NCI-H187 treated with DMSO at 0.1 percent for 48 hours (cell line): ENCODE measurements around the gene HEXIM1.
"Not testable (repeated sequence)": the region's sequence is repeated elsewhere in the genome, so short reads cannot be mapped to it uniquely, and the experiment has no call there.

Experiments
- DNase-seq: peaks from one replicate; lab custom pipeline; 2025; lab: John Stamatoyannopoulos, UW

HEXIM1 gene

DNA sequence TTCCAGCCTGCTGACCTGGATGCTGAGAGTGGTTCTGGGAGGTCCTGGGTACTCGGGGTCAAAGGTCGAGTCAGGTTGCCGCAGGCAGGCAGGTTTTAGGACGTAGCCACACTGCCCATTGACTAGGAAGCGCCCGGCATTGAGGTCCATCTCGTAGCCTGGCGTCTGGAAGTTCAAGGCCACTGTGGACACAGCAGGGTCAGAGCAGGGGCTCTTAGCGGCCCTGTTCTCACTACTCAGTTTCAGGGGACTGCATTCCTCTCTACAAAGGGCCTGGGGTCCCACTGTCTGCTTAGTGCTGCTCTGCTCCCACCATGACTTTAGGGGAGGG, 34.9 kb upstream of the HEXIM1 start:
- DNase-seq = no peak

DNA sequence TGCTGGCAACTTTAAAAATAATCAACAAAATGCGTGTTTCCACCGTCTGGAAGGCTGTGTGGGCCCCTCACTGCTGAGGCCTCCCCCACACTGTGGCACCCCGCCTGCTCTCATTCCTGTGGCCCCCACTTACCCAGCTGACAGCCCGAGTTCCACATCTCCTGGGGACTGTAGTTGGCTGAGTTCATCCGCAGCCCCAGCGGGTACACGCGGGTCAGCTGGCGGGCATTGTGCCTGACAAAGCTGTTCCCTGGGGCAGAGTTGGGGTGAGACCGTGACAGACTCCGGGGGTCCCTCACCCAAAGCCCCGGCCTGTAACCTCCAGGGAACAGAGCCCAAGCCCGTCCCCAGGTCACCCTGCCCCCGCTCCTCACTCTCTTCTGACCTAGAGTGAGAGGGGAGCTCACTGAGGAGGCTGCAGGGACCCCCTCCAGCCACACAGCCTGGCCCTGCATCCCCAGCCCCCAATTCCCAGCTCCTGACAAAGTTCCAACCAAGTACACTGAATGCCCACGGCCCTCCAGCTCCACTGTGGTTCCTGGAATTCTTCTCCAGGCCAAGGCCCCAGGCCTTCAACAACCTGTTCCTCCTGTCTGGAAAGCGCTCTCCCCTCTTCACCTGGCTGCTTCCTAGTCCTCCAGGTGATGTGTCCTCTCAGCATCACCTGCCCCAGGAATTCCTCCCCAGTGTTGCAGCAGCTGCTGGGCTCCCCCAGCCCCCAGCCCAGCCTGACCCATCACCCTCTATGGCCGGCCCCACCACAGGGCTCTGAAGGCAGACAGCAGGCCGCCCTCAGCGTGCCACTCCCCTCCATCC, 34.0 kb upstream of the HEXIM1 start:
- DNase-seq = no peak

DNA sequence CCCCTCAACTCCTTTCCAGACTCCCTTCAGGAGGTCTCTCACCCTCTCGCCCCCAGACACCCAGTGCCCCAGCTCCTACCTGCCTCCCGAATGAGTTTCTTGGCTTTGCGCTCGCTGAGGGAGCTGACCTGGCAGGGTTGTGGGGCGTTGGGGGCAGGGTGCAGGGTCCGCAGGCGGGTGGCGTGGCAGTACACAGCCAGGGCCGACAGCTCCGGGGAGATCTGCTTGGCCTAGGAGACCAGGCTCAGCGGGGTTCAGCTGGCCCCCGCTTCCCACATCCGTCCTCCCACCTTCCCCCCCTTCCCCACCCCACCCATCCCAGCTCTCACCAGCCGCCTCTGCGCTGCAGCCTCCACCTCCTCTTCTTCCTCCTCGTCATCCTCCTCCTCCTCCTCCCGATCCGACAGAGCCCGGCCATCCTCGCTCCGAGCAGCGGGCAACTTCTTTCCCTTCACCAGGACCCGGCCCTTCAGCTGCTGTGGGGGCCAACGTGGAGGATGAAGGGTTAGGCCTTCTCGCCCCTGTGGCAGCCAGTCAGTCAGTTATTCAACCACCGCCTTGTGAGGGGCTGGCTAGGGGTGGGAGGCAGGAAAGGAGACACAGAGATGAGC, 33.2 kb upstream of the HEXIM1 start:
- no peak for DNase-seq

DNA sequence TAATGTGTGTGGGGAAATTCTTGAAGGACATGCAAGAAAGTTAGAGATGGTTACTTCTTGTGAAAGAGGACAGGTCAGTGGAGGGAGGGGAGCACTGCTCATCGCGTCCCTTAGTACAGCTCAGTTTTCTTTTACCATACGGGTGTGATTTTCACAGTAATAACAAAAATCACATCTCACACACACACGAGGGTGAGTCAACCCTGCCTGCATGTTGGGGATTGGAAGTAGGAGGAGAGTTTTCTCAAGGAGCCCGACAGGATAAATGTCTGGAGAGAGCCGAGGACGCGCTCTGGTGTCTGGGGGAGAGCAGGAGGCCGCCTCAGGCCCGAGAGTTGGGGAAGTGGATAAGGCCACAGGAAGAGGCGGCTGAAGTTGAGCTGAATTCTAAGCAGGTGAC, 32.4 kb upstream of the HEXIM1 start:
- DNase-seq = no peak

DNA sequence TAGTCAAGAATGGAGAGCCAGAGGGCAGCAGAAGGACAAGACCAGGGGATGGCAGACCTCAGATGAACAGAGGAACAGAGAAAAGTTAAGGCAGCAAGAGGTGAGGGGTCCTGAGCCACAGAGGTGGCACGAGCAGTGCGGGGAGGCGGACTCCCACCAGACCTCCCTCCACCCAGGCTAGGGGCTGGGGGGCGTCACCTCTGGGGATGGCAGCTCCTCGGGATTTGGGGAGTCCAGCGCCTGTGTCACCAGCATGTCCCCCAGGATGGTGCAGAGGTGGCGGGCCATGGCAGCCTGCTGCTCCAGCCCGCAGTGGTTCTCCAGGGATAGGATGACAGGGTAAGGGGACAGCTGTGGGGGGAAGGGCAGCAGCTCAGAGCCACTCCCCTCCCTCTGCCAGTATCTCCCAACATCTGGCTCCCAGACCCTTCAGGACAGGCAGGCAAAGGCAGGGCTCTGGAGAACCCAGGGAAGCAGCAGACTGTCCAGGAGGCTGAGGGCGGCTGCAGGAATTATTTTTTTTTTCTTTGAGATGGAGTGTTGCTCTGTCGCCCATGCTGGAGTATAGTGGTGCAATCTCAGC, 31.8 kb upstream of the HEXIM1 start:
- DNase-seq = no peak

DNA sequence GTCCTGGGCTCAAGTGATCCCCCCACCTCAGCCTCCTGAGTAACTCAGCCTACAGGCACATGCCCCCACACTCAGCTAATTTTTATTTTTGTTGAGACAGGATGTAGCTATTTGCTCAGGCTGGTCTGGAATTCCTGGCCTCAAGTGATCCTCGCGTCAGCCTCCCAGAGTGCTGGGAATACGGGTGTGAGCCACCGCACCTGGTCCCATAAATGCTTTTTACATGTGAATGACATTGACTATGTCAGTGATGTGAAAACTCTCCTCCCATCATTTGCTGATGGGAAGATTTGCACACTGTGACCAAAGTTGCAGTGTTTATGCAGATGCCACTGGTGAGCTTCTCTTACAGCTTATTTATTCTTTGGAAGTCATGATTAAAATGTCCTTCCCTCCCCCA, 30.9 kb upstream of the HEXIM1 start:
- no peak for DNase-seq

DNA sequence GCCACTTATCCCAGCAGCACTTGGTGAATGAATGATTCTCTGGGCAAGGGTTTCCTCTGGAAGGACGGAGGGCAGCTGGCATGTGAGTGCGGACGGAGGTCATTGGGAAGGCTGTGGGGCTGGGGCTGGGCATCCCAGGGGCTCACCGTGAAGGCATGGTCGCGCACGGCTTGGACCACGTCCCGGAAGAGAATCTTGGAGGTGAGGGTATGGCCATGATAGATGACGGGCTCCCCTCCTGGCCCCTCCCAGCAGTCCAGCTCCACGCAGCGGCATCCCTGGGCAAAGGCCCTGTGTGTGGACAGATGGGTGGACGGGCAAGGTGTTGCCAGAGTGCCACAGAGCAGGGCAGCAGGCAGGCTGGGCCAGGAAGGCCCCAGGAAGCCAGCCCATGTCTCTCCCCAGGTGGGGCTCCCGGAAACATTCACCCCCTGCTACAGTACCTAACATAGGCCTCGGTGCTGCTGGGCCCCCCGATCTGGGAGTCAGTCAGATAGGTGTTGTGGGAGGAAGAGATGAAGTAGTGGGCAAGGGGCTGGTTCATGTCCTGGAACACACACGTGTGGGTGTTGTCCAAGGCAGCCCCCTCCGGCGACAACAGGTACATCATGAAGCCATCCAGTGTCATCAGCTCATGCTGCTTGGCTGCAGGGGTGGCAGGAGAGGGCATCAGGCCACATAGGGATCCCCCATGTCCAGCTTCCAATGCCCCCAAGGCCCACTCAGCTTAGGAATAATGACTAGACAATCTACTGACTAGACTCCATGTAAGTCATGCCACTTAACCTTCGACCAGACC, 30.2 kb upstream of the HEXIM1 start:
- DNase-seq = no peak

DNA sequence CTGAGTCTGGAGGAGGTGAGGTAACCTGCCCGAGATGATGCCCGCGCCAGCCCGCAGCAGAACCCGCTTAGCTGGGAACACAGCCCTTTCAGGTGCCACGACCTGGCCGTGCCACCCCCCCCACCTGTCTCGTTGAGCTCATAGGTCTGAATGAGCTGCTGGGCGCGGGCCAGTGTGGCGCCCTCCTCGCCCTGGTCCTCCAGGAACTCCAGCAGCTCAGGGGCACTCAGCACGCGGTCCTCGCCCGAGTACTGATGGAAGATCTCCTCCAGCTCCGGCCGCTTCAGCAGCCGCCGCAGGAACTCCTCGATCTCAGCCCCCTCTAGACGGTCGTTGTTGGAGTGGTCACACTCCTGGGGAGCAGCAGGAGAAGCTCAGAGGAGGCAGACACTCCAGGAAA, 29.6 kb upstream of the HEXIM1 start:
- no peak for DNase-seq

DNA sequence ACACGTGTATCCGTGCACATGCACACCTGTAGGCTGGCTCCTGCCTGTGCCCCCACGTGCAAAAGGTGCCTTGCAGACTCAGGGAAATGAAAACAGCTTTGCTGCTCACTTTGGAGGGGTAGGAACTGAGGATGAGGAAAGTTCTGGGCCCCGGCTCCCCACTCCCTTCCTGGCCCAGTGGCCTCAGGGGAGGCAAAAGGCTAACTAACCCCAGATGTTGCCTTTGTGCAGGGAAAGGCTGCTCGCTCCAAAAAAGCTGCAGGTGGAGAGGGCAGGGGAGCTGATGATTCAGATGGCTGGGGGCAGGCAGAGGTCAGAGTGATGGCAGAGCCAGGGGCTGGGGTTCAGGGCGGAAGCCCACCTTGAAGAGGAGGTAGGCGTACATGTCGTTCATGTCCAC, 28.3 kb upstream of the HEXIM1 start:
- no peak for DNase-seq

DNA sequence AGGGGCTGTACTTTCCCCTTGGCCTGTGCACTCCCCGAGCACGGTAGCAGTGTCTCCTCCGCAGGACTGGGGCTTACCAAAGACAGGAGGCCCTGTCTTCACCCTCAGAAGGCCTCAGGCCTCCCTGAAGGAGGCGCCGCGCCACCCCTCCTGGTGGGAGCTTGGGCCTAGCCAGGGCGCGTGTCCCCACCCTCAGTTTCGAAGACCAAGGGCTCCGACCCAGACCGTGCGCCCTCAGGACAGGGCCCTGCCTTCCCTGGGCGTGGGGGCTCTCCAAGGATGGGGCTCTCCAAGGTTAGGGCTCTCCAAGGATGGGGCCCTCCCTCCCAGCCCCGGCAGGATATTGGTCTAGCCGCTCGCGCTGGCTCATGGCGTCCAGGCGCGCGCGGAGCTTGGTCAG, 27.7 kb upstream of the HEXIM1 start:
- no peak for DNase-seq

DNA sequence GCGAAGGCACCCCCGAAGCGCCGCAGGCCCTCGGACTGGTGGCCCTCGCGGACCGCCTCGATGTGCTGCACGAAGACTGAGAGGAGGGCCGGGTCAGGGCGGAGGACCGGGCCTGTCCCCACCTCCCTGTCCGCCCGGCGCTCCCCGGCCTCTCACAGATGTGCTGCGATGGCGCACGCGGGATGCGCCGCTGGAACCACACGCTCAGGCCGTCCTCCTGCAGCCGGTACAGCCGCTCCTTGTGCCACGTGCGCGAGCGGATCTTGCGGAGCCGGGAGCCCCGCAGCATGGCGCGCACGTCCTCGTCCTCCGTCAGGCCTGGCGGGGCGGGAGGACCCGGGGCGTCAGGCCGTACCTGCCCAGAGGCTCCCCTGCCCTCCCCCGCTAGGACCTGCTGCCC, 27.2 kb upstream of the HEXIM1 start:
- DNase-seq = no peak

DNA sequence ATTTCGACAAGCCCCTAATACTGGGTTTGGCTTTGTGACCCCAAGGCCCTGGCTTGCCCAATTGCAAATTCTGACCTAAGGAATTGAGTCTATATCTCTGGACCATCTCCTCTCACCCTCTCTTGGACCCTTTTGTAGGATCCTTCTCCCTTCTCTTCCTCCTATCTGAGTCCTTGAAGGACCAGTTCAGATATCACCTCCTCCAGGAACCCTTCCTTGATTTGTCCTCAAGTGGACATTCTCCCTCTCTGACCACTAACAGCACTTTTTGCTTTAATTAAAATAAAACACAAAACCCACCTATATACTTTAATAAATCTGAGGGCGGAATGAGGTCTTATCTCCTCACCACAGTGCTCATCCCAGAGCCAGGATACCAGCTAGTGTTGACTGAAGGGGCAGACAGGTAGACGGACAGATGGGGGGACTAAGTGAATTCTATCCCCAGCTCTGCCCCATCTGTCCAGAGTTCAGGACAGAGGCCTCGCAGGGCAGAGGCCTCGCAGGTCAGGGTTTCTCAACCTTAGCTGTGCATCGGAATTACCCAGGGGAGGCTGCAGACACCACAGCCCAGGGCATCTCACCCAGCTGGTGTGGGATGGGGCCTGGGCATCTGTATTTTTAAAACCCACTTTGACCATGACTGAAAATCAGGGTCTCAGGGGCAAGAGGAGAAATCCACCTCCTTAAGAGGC, 25.1 kb upstream of the HEXIM1 start:
- DNase-seq = no peak

DNA sequence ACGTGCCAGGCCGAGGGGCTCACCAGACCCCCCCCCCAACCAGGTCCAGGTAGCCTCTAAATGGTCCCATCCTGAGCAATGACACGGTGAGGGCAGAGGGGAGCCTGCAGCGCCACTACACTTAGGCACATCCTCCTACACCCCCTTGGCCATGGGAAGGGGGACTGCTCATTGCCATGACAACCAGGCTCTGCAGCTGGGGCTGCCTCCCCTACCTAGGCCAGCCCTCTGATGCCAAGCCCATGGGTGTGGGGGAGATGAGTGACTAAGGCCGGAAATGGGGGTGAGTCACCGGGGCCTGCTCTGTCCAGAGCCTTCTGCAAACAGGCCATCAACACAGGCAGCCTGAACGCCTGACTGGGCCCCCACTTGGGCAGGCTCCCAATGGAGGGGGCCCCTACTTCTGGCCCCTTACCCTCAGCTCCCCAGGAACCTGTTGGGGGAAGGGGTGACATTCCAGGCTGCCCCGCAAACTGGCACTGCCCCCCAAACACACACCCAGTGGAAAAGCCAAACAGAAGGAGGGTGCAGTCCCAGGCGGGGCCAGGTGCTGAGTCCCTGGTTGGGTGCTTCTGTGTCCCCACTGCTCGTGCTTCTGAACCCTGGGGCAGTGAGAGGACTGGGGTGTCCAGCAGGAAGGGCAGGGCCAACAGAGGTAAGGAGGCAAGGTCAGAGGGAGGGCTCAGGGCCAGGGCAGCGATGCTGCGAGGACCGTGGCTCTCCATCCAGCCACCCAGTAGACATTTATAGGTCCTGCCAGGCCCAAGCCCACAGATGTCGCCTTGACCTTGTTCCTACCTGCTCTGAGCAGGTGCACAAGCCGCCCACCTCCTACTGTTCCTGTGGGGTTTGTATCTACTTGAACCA, 24.1 kb upstream of the HEXIM1 start:
- DNase-seq = no peak

DNA sequence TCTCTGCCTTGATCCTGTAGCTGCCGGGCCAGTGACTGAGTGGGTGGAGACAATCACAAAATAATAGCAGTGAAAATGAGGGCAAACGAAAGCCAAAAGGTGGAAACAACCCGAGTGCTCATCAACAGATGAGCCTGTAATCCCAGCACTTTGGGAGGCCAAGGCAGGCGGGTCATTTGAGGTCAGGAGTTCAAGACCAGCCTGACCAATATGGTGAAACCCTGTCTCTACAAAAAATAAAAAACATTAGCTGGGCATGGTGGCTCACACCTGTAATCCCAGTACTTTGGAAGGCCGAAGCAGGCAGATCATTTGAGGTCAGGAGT, 23.5 kb upstream of the HEXIM1 start:
- not testable (repeated sequence) for DNase-seq

DNA sequence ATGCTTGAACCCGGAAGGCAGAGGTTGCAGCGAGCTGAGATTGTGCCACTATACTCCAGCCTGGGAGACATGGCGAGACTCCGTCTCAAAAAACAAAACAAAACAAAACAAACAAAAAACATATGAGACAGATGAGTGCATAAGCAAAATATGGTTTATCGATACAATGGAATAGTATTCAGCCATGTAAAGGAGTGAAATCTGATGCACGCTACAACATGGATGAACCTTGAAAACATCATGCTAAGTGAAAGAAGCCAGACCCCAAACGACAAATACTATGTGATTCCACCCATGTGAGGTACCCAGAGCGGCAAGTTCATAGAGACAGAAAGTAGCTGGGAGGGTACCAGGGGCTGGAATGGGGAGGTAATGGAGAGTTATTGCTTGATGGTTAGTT, 22.8 kb upstream of the HEXIM1 start:
- DNase-seq = no peak

DNA sequence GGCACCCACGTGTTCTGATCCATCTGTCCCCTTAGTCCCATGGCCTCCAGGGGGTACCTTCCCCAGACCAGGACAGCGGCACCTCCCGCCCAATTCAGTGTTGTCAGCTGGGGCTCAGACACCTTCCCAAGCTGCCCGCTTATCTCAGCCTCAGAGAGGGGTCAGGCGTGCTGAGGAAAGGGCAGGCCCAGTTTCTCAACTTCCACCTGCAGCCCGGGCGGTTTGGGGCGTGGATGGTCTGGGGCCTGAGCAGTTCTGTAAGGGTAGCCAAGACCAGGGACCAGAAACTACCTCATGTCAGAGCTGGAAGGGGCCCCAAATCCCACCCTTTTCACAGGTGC, 21.1 kb upstream of the HEXIM1 start:
- DNase-seq = no peak

DNA sequence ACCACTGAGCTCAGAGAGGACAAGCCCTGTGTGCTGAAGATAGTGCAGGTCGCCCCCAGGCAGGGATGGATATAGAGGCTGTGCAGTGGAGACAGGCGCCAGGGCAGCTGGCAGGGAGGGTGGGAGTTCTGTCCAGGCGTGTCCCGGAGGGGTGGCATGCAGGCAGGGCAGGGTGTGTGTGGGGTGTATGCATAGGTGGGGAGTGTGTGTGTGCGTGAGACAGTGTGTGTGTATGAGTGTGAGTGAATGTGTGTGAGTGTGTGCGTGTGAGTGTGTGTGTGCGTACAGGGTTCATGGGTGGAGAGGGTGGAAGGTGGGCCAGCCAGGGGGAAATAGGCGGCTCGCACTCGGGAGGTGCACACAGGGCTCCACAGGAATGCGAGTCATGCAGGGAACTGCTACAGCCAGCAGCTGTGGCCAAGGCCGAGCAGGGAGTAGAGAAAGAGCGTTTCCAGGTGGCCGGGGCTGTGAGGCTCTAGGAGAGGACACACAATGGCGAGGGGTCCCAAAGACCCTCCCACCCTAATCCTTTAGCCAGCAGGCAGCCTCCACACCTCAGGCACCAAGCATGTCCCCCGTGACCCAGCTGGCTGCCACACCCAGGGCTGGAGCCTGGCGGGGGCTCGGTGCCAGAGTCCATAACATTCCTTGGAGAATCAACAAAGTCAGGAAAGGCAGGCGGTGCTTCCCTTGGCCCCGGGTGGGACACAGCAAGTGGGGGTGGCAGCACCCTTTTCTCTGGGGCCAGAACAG, 20.6 kb upstream of the HEXIM1 start:
- DNase-seq = no peak

DNA sequence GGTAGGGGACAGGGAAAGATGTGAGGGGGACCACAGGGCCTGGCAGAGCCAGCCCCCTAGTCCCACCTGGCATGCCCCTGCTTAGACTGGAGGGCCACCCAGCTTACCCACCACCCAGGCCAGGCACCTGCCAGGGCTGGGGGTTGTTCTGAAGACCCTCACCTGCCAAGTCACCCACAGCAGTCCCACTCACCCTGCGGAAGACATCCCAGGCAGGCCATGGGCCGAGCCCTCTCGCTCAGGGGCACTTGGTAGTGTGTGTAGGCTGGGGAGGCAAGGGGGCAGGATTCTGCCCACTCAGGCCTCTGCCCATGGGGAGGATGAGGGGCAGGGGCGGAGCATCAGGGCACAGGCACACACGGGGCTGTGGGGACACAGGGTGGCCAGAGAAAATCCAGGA, 19.9 kb upstream of the HEXIM1 start:
- no peak for DNase-seq

DNA sequence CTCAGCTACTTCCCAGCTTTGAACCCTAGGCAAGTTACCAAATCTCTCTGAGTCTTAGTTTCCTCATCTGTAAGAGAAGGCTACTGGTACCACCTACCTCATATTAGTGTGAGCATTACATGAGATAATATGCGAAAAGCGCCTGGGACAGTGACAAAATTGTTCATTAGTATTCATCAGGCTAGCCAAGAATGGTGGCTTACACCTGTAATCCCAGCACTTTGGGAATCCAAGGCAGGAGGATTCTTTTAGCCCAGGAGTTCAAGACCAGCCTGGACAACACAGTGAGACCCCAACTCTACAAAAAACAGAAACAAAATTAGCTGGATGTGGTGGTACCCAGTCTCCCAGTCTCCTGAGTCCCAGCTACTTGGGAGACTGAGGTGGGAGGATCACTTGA, 19.3 kb upstream of the HEXIM1 start:
- no peak for DNase-seq

DNA sequence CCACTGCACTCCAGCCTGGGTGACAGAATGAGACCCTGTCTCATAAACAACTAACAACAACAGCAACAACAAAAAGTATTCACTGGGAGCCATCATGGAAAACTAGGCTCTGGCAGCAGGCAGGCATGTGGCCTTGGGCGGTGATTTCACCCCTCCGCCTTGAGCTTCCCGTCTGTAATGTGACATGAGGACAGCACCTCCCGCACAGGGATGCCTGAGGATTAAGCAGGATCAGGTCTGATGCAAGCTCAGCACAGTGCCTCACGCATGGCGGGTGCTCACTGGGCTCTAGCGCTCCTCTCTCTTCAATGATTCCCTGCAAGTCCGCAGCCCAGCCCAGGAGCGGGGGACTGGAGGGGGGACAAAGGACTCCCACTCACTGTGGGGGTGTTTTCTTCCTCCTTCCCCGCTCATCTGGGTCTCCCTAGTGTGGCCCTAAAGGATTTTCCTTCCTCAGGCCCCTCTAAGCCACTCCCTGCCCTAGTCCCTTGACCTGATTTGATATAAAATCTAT, 18.8 kb upstream of the HEXIM1 start:
- no peak for DNase-seq
